Measurements from ENCODE around the gene NCKAP5.

Gene NCKAP5

GRCh38 chr2:132902626-132903025 lies 665.6 kb downstream of the NCKAP5 start:
- Histone ChIP-seq H3K27me3 (replicated peaks; ENCODE audit: control insufficient read depth, insufficient read depth, low read length) (no peaks in the 10 kb centered on the region), H3K36me3 (ENCODE audit: control insufficient read depth, insufficient read depth, low read length) (no peaks in the 10 kb centered on the region), H3K4me3 (replicated peaks; ENCODE audit: low read depth, low read length) (no peak overlapping the region)
- DNase-seq (ENCODE audit: extremely low read depth, insufficient read length): no peak
- TF ChIP-seq, protein P1, sequence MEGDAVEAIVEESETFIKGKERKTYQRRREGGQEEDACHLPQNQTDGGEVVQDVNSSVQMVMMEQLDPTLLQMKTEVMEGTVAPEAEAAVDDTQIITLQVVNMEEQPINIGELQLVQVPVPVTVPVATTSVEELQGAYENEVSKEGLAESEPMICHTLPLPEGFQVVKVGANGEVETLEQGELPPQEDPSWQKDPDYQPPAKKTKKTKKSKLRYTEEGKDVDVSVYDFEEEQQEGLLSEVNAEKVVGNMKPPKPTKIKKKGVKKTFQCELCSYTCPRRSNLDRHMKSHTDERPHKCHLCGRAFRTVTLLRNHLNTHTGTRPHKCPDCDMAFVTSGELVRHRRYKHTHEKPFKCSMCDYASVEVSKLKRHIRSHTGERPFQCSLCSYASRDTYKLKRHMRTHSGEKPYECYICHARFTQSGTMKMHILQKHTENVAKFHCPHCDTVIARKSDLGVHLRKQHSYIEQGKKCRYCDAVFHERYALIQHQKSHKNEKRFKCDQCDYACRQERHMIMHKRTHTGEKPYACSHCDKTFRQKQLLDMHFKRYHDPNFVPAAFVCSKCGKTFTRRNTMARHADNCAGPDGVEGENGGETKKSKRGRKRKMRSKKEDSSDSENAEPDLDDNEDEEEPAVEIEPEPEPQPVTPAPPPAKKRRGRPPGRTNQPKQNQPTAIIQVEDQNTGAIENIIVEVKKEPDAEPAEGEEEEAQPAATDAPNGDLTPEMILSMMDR (IDR thresholded peaks at IDR 0.05; ENCODE audit: insufficient read depth, low read length, poor library complexity, severe bottlenecking): no peak

DNA sequence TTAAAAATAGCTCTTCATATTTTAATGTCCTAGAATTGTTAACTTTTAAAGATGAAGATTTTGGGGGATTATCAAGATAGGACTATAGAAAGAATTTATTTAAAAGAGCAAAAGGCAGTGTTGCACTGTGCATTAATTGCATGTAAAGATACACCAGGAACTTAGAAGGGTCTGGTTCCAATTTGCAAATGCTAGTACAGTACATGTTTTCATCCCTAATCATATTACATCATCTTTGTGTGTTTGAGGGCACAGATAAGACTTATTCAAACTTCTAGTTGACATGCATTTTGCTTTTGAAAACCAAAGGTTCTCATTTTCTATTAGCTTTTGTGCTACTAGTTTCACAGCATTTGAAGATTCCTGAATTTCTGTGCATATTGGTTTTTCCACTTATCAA lies 666.6 kb downstream of the NCKAP5 start:
- no peak for DNase-seq (ENCODE audit: extremely low read depth, insufficient read length)
- no peak overlapping the region for H3K4me3 ChIP-seq (replicated peaks; ENCODE audit: low read depth, low read length)
- TF ChIP-seq, protein P1 (IDR thresholded peaks at IDR 0.05; ENCODE audit: insufficient read depth, low read length, poor library complexity, severe bottlenecking): no peak

GRCh38 chr2:132897111-132897510 lies 671.2 kb downstream of the NCKAP5 start:
- TF ChIP-seq, protein P1 (IDR thresholded peaks at IDR 0.05; ENCODE audit: insufficient read depth, low read length, poor library complexity, severe bottlenecking): no peak
- Histone ChIP-seq H3K36me3 (ENCODE audit: control insufficient read depth, insufficient read depth, low read length) (no peaks in the 10 kb centered on the region), H3K27me3 (replicated peaks; ENCODE audit: control insufficient read depth, insufficient read depth, low read length) (no peaks in the 10 kb centered on the region), H3K4me3 (replicated peaks; ENCODE audit: low read depth, low read length) (no peak overlapping the region)
- DNase-seq (ENCODE audit: extremely low read depth, insufficient read length): no peak

More for the DNA sequence above, 666.6 kb downstream of the NCKAP5 start:
- Histone ChIP-seq H3K27me3 (replicated peaks; ENCODE audit: control insufficient read depth, insufficient read depth, low read length) (no peaks in the 10 kb centered on the region), H3K36me3 (ENCODE audit: control insufficient read depth, insufficient read depth, low read length) (no peaks in the 10 kb centered on the region)

DNA sequence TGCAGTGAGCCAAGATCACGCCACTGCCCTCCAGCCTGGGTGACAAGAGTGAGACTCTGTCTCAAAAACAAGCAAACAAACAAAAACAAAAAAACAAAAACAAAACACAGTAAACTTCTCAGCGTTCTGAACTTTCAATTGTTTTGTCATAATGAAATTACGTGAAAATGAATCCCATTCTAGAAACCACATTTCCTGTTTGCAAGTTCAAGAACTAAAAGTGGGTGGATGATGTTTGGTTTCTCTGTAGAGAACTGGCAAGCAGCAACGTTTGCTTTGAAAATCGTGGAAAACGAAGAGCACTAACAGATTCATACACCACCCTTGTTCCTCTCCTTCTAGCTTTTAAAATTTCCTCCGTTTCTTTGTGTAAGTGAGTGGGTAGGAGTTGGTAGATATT lies 672.2 kb downstream of the NCKAP5 start:
- Histone ChIP-seq H3K36me3 (ENCODE audit: control insufficient read depth, insufficient read depth, low read length) (no peaks in the 10 kb centered on the region), H3K4me3 (replicated peaks; ENCODE audit: low read depth, low read length) (no peak overlapping the region), H3K27me3 (replicated peaks; ENCODE audit: control insufficient read depth, insufficient read depth, low read length) (no peaks in the 10 kb centered on the region)
- TF ChIP-seq, protein P1 (IDR thresholded peaks at IDR 0.05; ENCODE audit: insufficient read depth, low read length, poor library complexity, severe bottlenecking): no peak
- no peak for DNase-seq (ENCODE audit: extremely low read depth, insufficient read length)

DNA sequence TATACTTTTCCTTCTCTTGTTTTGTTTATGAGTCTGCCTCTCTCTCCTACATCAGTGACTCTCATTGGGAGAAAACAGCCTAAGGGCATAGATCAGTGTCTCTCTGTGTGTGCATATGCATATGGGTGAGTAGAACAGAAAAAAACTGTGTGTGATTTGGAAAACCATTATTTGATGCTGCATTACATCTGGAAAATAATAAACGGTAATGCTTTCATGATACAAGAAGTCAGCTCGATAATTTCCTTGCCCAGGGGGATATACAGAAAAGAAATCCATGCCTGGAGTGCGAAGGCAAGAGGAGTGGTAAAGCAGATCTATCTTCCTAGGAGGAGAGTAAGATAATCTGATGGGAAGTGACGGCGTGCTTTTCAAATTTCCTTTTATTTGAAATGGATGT lies 676.8 kb downstream of the NCKAP5 start:
- no peak for DNase-seq (ENCODE audit: extremely low read depth, insufficient read length)
- H3K4me3 ChIP-seq (replicated peaks; ENCODE audit: low read depth, low read length): no peak overlapping the region
- no peaks in the 10 kb centered on the region for H3K36me3 ChIP-seq (ENCODE audit: control insufficient read depth, insufficient read depth, low read length)
- TF ChIP-seq, protein P1 (IDR thresholded peaks at IDR 0.05; ENCODE audit: insufficient read depth, low read length, poor library complexity, severe bottlenecking): no peak
- H3K27me3 ChIP-seq (replicated peaks; ENCODE audit: control insufficient read depth, insufficient read depth, low read length): no peaks in the 10 kb centered on the region

GRCh38 chr2:132886574-132886973 lies 681.7 kb downstream of the NCKAP5 start:
- no peaks in the 10 kb centered on the region for H3K36me3 ChIP-seq (ENCODE audit: control insufficient read depth, insufficient read depth, low read length)
- no peak for DNase-seq (ENCODE audit: extremely low read depth, insufficient read length)
- TF ChIP-seq, protein P1 (IDR thresholded peaks at IDR 0.05; ENCODE audit: insufficient read depth, low read length, poor library complexity, severe bottlenecking): no peak
- no peak overlapping the region for H3K4me3 ChIP-seq (replicated peaks; ENCODE audit: low read depth, low read length)
- H3K27me3 ChIP-seq (replicated peaks; ENCODE audit: control insufficient read depth, insufficient read depth, low read length): no peaks in the 10 kb centered on the region; the same call in 1 of the 2 replicates

Measured in GM06990 (cell line).